Vagina (tissue), 2 donors: ENCODE results near the gene C9orf50. TPM values are rescaled to one million over a fixed set of nuclear protein-coding genes. Genes with fewer than 3 reads are reported as not detected.

ENCODE experiments used
- DNase-seq, 2 donors: peaks; one replicate each; pipeline ENCODE4 v3.0.0-alpha.2; 2017; ENCODE audit errors: extremely low spot score in 2 of 2
- H3K27ac ChIP-seq: fragments of 200-600 bp; sonication (generic); one replicate; pipeline ENCODE4 v1.5.1; 2019
- H3K27me3 ChIP-seq: fragments of 200-600 bp; sonication (generic); one replicate; pipeline ENCODE4 v1.5.1; 2019
- H3K36me3 ChIP-seq, 2 donors: fragments of 200-600 bp; sonication (generic); one replicate each; pipeline ENCODE4 v1.5.1; 2017 to 2019
- H3K4me1 ChIP-seq: fragments of 200-600 bp; sonication (generic); one replicate; pipeline ENCODE4 v1.5.1; 2019
- H3K4me3 ChIP-seq, 2 donors: fragments of 200-600 bp; sonication (generic); 1 replicate in 1 of 2; 2 replicates in 1 of 2; pipeline ENCODE4 v1.5.1; 2016 to 2019
- H3K9me3 ChIP-seq: fragments of 200-600 bp; sonication (generic); one replicate; pipeline ENCODE4 v1.5.1; 2019
- POLR2A ChIP-seq, 2 donors: fragments of 450-650 bp; IDR thresholded peaks; one replicate each; pipeline ENCODE4 v1.6.1; 2017; ENCODE audit warnings: antibody characterized with exemption in 2 of 2, mild to moderate bottlenecking in 2 of 2, moderate library complexity in 2 of 2
- POLR2AphosphoS5 ChIP-seq, 2 donors: sonication (generic); formaldehyde crosslinking; IDR thresholded peaks; one replicate each; pipeline ENCODE4 v1.9.0; 2017; ENCODE audit warnings: antibody characterized with exemption in 2 of 2, mild to moderate bottlenecking in 2 of 2, low read depth in 1 of 2; ENCODE audit not compliant: insufficient read depth in 1 of 2
- intact Hi-C: fragments of 100-400 bp; cut with DNase I; formaldehyde crosslinking; loops from one replicate; pipeline ENCODE4 v1.15.1; 2023
- total RNA-seq: library from RNA; depleted of rRNA; stranded (reverse); fragments of >200 nt; gene quantifications from one replicate; pipeline ENCODE4 v1.2.3, GENCODE V29; 2016
- TF ChIP-seq, protein P1 (sequence below), 3 experiments: fragments of 450-650 bp in 2 of 3; fragments of 200-600 bp in 1 of 3; sonication (generic) in 1 of 3; IDR thresholded peaks; one replicate each; pipeline ENCODE4 v1.5.1; 2017 to 2019; ENCODE audit warnings: antibody characterized with exemption in 3 of 3, mild to moderate bottlenecking in 2 of 3, moderate library complexity in 2 of 3

C9orf50 gene
- total RNA-seq, 1 donor from 2014 or later = not detected

GRCh38 chr9:129569502-129570449 is 51.1 kb downstream of the C9orf50 start:
- no peak for DNase-seq
- TF ChIP-seq POLR2A (IDR thresholded peaks at IDR 0.05) (no peak), POLR2AphosphoS5 (IDR thresholded peaks at IDR 0.05; ENCODE audit: insufficient read depth in 1 of 2, low read depth in 1 of 2) (peak in 1 of 2 donors; percentile 14)
- TF ChIP-seq, protein P1, sequence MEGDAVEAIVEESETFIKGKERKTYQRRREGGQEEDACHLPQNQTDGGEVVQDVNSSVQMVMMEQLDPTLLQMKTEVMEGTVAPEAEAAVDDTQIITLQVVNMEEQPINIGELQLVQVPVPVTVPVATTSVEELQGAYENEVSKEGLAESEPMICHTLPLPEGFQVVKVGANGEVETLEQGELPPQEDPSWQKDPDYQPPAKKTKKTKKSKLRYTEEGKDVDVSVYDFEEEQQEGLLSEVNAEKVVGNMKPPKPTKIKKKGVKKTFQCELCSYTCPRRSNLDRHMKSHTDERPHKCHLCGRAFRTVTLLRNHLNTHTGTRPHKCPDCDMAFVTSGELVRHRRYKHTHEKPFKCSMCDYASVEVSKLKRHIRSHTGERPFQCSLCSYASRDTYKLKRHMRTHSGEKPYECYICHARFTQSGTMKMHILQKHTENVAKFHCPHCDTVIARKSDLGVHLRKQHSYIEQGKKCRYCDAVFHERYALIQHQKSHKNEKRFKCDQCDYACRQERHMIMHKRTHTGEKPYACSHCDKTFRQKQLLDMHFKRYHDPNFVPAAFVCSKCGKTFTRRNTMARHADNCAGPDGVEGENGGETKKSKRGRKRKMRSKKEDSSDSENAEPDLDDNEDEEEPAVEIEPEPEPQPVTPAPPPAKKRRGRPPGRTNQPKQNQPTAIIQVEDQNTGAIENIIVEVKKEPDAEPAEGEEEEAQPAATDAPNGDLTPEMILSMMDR (IDR thresholded peaks at IDR 0.05) = peak in 1 of 3 experiments; percentile 40
- H3K36me3 ChIP-seq = no peaks in the 10 kb centered on the region
- H3K27me3 ChIP-seq = no peaks in the 10 kb centered on the region
- peak overlapping the region; percentile 52 to 56 for H3K4me3 ChIP-seq
- peaks cover 38% of the 10 kb centered on the region for H3K4me1 ChIP-seq
- intact Hi-C loops = loop anchor here (1.0 to 10.0 kb wide), 2 partner anchors 41 to 425 kb away; no protein-coding TSS in a partner anchor
- no peaks in the 10 kb centered on the region for H3K9me3 ChIP-seq
- peak overlapping the region; percentile 94 for H3K27ac ChIP-seq

GRCh38 chr9:129568560-129569501 is 52.1 kb downstream of the C9orf50 start:
- Histone ChIP-seq H3K27ac (peak overlapping the region; percentile 94), H3K4me1 (peaks cover 38% of the 10 kb centered on the region), H3K9me3 (no peaks in the 10 kb centered on the region), H3K4me3 (peak overlapping the region; percentile 52 to 56), H3K36me3 (no peaks in the 10 kb centered on the region), H3K27me3 (no peaks in the 10 kb centered on the region)
- TF ChIP-seq, protein P1 (IDR thresholded peaks at IDR 0.05) = no peak
- TF ChIP-seq POLR2A (IDR thresholded peaks at IDR 0.05) = no peak
- peak in 1 of 2 donors; percentile 35 for TF ChIP-seq POLR2AphosphoS5 (IDR thresholded peaks at IDR 0.05; ENCODE audit: insufficient read depth in 1 of 2, low read depth in 1 of 2)
- no peak for DNase-seq
- intact Hi-C loops = loop anchor here (1.0 to 10.0 kb wide), 2 partner anchors 41 to 424 kb away; no protein-coding TSS in a partner anchor

DNA sequence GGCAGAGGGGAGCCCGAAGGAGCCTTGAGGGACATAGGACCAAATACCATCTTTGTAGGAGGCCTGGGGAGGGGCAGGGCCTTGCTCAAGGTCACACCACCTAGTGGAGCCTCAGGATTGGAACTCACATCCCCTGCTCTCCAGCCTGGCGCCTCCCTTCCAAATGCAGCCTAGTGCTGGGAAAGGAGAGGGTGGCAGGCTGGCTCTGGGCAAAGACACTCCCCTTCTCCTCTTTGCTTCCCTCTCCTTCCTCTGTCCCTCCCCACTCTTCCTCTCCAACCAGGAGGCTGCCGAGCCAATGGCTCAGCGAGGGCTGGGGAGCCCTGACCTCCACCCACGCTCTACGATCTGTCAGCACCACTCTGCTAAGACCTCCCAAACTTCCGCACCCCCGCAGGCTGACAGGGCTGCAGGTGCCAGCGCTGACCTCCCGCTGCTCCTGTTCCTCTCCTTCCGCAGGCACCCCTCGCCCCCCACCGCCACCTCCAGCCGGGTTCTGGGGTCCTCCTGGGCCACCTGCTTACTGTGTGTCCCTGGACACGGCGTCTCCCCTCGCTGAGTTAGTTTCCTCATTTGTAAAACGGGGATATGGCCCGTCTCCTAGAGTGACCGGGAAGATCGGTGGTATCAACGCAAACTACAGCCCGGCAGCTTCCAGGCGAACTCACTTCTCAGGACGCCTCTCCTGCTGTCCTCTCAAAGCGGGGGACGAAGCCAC is 52.9 kb downstream of the C9orf50 start:
- Histone ChIP-seq H3K4me3 (peak overlapping the region; percentile 52 to 56), H3K27ac (peak overlapping the region; percentile 94), H3K27me3 (no peaks in the 10 kb centered on the region), H3K4me1 (peaks cover 38% of the 10 kb centered on the region), H3K9me3 (no peaks in the 10 kb centered on the region), H3K36me3 (no peaks in the 10 kb centered on the region)
- DNase-seq = no peak
- intact Hi-C loops = loop anchor here (10.0 kb wide), 1 partner anchor 423 kb away; no protein-coding TSS in a partner anchor
- TF ChIP-seq, protein P1 (IDR thresholded peaks at IDR 0.05) = no peak
- TF ChIP-seq POLR2AphosphoS5 (IDR thresholded peaks at IDR 0.05; ENCODE audit: insufficient read depth in 1 of 2, low read depth in 1 of 2) (no peak), POLR2A (IDR thresholded peaks at IDR 0.05) (no peak)

- Histone ChIP-seq H3K4me3 (no peak overlapping the region), H3K36me3 (no peaks in the 10 kb centered on the region), H3K9me3 (no peaks in the 10 kb centered on the region), H3K27me3 (no peaks in the 10 kb centered on the region), H3K27ac (no peak overlapping the region), H3K4me1 (peaks cover 38% of the 10 kb centered on the region)
- intact Hi-C loops = loop anchor here (10.0 kb wide), 1 partner anchor 423 kb away; no protein-coding TSS in a partner anchor
- TF ChIP-seq POLR2A (IDR thresholded peaks at IDR 0.05) = no peak
- no peak for TF ChIP-seq POLR2AphosphoS5 (IDR thresholded peaks at IDR 0.05; ENCODE audit: insufficient read depth in 1 of 2, low read depth in 1 of 2)
- TF ChIP-seq, protein P1 (IDR thresholded peaks at IDR 0.05) = no peak
- DNase-seq = no peak
Observed at GRCh38 chr9:129567329-129567728, 53.6 kb downstream of the C9orf50 start.
